ENCODE data around the gene CALHM3.

DNA sequence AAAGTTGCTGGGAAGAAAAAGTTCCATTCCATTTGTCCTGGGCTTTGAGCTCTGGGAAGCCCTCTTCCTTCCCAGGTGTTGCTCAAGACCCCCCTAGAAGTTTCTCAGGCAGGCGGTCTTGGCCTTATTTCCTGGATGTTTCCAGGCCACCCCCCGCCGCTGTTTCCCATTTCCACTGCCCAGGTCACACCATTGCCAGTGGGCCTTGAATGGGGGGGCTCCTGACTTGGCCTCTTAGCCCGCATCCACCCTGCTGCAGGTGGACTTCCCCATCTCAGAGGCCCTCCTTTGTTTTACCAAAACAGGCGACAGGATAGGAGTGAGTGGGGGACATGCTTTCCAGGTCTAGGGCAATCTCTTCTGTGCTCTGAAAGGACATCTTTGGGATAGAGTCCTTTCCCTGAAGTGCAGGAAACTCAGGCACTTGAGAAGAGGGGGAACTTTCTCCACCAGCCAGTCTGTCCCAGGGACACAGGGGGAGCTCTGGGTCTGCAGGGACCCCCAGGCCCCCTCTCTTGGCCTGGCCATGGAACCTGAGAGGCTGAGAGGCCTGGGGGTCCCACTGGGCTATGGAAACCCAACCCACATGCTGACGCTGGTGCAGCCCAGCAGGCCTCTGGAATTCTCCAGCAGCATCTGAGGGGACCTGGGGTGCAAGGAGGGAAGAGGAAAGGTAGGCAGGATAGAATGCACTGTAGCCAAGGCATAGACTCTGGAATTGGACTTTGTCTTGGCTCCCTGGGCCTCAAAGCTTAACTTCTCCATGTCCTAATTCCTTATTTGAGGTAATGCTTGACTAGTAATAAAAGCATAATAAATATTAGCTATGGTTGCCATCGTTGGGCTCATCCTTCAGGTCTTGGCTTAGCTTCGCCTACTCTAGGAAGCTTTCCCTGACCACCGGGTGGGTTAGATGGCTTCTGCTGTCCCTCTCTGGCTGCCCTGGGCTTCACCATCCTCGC, 32.0 kb upstream of the CALHM3 start:
- no peak for TF ChIP-seq CTCF (conservative IDR thresholded peaks at IDR 0.05; ENCODE audit: low read depth, low read length)
- no peak for TF ChIP-seq EZH2 (IDR thresholded peaks at IDR 0.05; ENCODE audit: low read length, unreplicated experiment)

All from PC-3 (cell line).